ENCODE data around the gene ABCA5.

Gene ABCA5

GRCh38 chr17:69342896-69343644 is 16.1 kb upstream of the ABCA5 start:
- no peak for DNase-seq (ENCODE audit: low spot score)
- TF ChIP-seq CTCF (IDR thresholded peaks at IDR 0.05; ENCODE audit: extremely low read depth, missing control alignments): no peak

DNA sequence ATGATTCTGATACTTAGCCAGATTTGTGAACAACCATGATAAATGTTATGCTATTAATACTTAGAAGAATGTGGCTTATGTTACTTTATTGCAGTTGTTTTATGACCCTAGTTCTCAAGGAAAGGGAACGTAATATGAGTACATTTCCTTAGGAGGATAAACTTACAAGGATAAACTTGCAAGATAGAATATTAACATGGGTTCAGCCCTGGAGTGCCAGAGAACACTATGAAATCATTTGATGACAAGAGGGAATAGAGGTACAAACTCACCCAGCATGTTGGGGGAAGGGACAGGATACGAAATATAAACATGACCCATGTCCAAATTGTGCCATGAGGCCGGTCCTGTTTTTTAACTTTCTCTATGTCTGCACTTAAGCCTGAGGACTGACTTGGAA is 13.0 kb upstream of the ABCA5 start:
- TF ChIP-seq CTCF (IDR thresholded peaks at IDR 0.05; ENCODE audit: extremely low read depth, missing control alignments): no peak
- DNase-seq (ENCODE audit: low spot score): no peak

DNA sequence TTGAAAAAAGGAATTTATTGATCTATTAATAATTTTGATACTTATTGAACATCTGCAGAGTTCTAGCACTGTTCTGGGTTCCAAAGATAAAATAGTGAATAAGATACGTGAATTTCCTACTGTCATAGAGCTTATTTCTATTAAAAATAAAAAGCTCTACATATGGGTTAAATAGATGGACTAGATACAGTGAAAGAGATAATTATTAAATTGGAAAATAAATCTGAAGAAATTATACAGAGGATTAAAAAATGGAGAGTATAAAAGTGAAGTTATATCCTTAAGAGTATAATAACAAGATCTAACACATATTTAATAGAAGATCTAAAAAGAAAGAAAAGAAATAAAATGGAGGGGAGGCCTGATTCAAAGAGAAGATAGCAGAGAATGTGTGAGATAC is 10.1 kb upstream of the ABCA5 start:
- no peak for DNase-seq (ENCODE audit: low spot score)
- TF ChIP-seq CTCF (IDR thresholded peaks at IDR 0.05; ENCODE audit: extremely low read depth, missing control alignments): no peak

DNA sequence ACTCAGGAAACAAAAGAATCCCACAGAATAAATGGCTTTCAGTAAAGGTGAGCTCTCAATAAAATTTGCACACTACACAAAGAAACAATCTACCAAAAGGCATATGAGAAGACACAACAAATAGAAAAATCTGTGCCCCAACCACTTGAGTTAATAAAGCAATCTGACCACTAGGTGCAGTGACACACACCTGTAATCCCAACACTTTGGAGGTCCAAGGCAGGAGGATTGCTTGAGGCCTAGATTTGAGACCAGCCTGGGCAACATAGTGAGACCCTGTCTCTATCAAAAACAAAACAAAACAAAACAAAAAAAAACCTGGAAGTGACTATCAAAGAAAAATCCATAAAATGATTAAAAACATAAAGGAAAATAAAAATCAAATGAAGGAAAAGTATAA is 9.6 kb upstream of the ABCA5 start:
- no peak for DNase-seq (ENCODE audit: low spot score)
- TF ChIP-seq CTCF (IDR thresholded peaks at IDR 0.05; ENCODE audit: extremely low read depth, missing control alignments): no peak

GRCh38 chr17:69335058-69335457 is 8.1 kb upstream of the ABCA5 start:
- DNase-seq (ENCODE audit: low spot score): peak; percentile 24
- no peak for TF ChIP-seq CTCF (IDR thresholded peaks at IDR 0.05; ENCODE audit: extremely low read depth, missing control alignments)

GRCh38 chr17:69333561-69333960 is 6.6 kb upstream of the ABCA5 start:
- no peak for DNase-seq (ENCODE audit: low spot score)
- no peak for TF ChIP-seq CTCF (IDR thresholded peaks at IDR 0.05; ENCODE audit: extremely low read depth, missing control alignments)

GRCh38 chr17:69331756-69332155 is 4.8 kb upstream of the ABCA5 start:
- TF ChIP-seq CTCF (IDR thresholded peaks at IDR 0.05; ENCODE audit: extremely low read depth, missing control alignments): no peak

More at GRCh38 chr17:69331756-69332155, 4.8 kb upstream of the ABCA5 start:
- DNase-seq (ENCODE audit: low spot score): no peak
